HepG2 (cell line): ENCODE data around the gene TSEN54. TPM values are rescaled to one million over a fixed set of nuclear protein-coding genes. Genes with fewer than 3 reads are reported as not detected.

ENCODE experiments used
- CHD4 ChIP-seq: fragments of 200-600 bp; sonication (generic); IDR thresholded peaks from 2 replicates; pipeline ENCODE4 v1.7.0; 2017; ENCODE audit warnings: mild to moderate bottlenecking, low read length, borderline replicate concordance
- CTCF ChIP-seq: sonication (generic); formaldehyde crosslinking; IDR thresholded peaks from 2 replicates; pipeline ENCODE4 v1.5.0; 2020; ENCODE audit warnings: mild to moderate bottlenecking, missing genetic modification reagents, moderate library complexity
- HNF1A ChIP-seq, 2 experiments: sonication (generic) in 1 of 2; formaldehyde crosslinking in 1 of 2; IDR thresholded peaks; 2 replicates each; pipeline versions ENCODE4 v1.4.0 to v1.6.1; 2016 to 2020; ENCODE audit warnings: borderline replicate concordance in 1 of 2, low read depth in 1 of 2, mild to moderate bottlenecking in 1 of 2, missing genetic modification reagents in 1 of 2
- MAF1 ChIP-seq: sonication (generic); formaldehyde crosslinking; IDR thresholded peaks from 2 replicates; pipeline ENCODE4 v1.5.0; 2020; ENCODE audit warnings: missing genetic modification reagents, borderline replicate concordance
- NONO ChIP-seq, 2 experiments: fragments of 450-650 bp in 1 of 2; sonication (generic) in 1 of 2; formaldehyde crosslinking in 1 of 2; IDR thresholded peaks in 1 of 2; conservative IDR thresholded peaks in 1 of 2; 2 replicates each; pipeline versions ENCODE4 v1.6.1 to v1.8.0; 2017 to 2022; ENCODE audit warnings: mild to moderate bottlenecking in 1 of 2, missing genetic modification reagents in 1 of 2, moderate library complexity in 1 of 2
- NR2F1 ChIP-seq, 2 experiments: fragments of 450-650 bp in 1 of 2; formaldehyde crosslinking in 1 of 2; IDR thresholded peaks; 2 replicates each; pipeline versions ENCODE4 v1.5.0 to v1.6.1; 2016 to 2020; ENCODE audit warnings: mild to moderate bottlenecking in 1 of 2, missing compliant biosample characterization in 1 of 2, missing genetic modification reagents in 1 of 2, moderate library complexity in 1 of 2
- NR2F6 ChIP-seq, 2 experiments: IDR thresholded peaks; 2 replicates each; pipeline ENCODE4 v1.6.1; 2016; ENCODE audit warnings: antibody characterized with exemption in 1 of 2, mild to moderate bottlenecking in 1 of 2
- SIX1 ChIP-seq: sonication (generic); formaldehyde crosslinking; IDR thresholded peaks from 2 replicates; pipeline ENCODE4 v1.4.0; 2020; ENCODE audit warnings: missing genetic modification reagents, borderline replicate concordance
- XRCC5 ChIP-seq: fragments of 200-400 bp; formaldehyde crosslinking; optimal IDR thresholded peaks from 2 replicates; pipeline ENCODE3; 2017; ENCODE audit warnings: mild to moderate bottlenecking, low read length
- ZBTB4 ChIP-seq: sonication (generic); formaldehyde crosslinking; IDR thresholded peaks from 2 replicates; pipeline ENCODE4 v1.4.0; 2020; ENCODE audit warnings: missing genetic modification reagents, mild to moderate bottlenecking, borderline replicate concordance
- ZC3H4 ChIP-seq: sonication (generic); formaldehyde crosslinking; IDR thresholded peaks from 2 replicates; pipeline ENCODE4 v1.4.0; 2020; ENCODE audit warnings: missing genetic modification reagents, borderline replicate concordance
- ZKSCAN5 ChIP-seq: sonication (generic); formaldehyde crosslinking; IDR thresholded peaks from 2 replicates; pipeline ENCODE4 v1.5.1; 2020; ENCODE audit warnings: mild to moderate bottlenecking, missing genetic modification reagents
- ZNF274 ChIP-seq: sonication (generic); formaldehyde crosslinking; IDR thresholded peaks from 2 replicates; pipeline ENCODE4 v1.5.1; 2020; ENCODE audit warnings: mild to moderate bottlenecking, missing genetic modification reagents
- ZNF746 ChIP-seq: sonication (generic); formaldehyde crosslinking; IDR thresholded peaks from 2 replicates; pipeline ENCODE4 v1.8.0; 2022; ENCODE audit warnings: mild to moderate bottlenecking, missing genetic modification reagents
- ZNF766 ChIP-seq: sonication (generic); formaldehyde crosslinking; IDR thresholded peaks from 2 replicates; pipeline ENCODE4 v1.5.0; 2020; ENCODE audit warnings: missing genetic modification reagents, borderline replicate concordance
- polyA plus RNA-seq, 8 experiments: library from polyadenylated mRNA; depleted of rRNA in 3 of 8; stranded (reverse) in 7 of 8; unstranded in 1 of 8; fragments of >200 nt; fragmentation: Illumina TruSeq in 4 of 8; extraction: Trizol in 4 of 8; gene quantifications; 2 replicates each; pipeline versions ENCODE4 v1.2.1 to v1.2.3, GENCODE V29; 2011 to 2016; ENCODE audit warnings: low read depth in 4 of 8, missing spikeins in 1 of 8, mixed read lengths in 1 of 8; ENCODE audit not compliant: insufficient read depth in 1 of 8
- total RNA-seq, 5 experiments: library from RNA; depleted of rRNA; stranded (reverse); fragments of >200 nt; fragmentation: Illumina TruSeq; extraction: Trizol; gene quantifications; 2 replicates each; pipeline ENCODE4 v1.2.3, GENCODE V29; 2016; ENCODE audit warnings: low read depth in 1 of 5

Gene TSEN54
- total and polyA plus RNA-seq, 2 of the 13 experiments (the other 11 are each of a cell fraction or from before 2014, with no cell fraction given) = 62.9 to 63.3 TPM

DNA sequence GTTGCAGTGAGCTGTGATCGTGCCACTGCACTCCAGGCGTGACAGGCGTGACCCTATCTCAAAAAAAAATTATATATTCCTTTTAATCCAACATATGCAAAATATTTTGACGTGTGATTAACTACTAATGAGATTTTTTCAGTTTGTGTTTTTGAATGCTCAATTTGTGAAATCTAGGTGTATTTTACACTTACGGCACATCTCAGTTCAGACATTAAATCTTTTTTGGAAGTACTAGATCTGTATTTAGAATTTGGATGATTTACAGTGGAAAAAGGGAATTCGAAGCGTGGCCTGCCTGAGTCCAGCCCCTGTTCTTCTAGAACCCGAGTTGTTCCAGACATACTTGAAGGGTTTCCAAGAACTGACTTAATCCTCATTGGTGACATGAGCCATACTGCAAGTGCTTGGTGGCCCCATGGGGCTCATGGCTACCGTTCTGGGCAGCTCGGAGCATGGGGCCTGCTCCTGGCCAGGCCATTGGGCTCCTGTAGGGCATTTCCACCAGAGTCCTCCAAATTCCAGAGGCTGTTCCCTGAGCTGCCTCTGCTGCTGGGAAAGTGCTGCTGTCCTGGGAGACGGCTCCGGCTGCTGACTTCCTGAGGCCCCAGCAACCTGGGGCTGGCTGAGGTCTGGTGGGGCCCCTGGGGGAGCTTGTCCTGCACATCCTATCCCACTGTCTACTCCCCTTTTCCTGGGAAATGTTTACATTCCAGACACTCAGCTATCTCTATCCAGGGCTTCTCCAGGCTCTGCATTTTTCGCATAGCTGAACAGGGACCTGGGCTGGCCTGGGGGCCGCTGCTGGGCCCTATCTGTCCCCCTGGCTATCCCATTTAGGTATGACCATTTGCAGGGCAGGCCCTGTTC, 36.3 kb downstream of the TSEN54 start (continued):
- TF ChIP-seq ZNF766 (CRISPR knock-in tag) = 0 out of 2 replicates have a peak, but pooled peaks have one; percentile 40
- no peak for TF ChIP-seq NONO (IDR thresholded peaks at IDR 0.05)
- no peak for TF ChIP-seq NONO (CRISPR knock-in tag; conservative IDR thresholded peaks at IDR 0.05)
- no peak for TF ChIP-seq ZKSCAN5 (CRISPR knock-in tag)
- 0 out of 2 replicates have a peak, but pooled peaks have one; percentile 24 for TF ChIP-seq MAF1 (CRISPR knock-in tag)
- peak; percentile 33; the same call in 1 of the 2 replicates for TF ChIP-seq NR2F6 (IDR thresholded peaks at IDR 0.05)
- peak; percentile 59; the same call in 1 of the 2 replicates for TF ChIP-seq NR2F6 (CRISPR knock-in tag; IDR thresholded peaks at IDR 0.05)
- TF ChIP-seq XRCC5 = peak; percentile 88
- TF ChIP-seq HNF1A (IDR thresholded peaks at IDR 0.05; ENCODE audit: low read depth) = no peak
- TF ChIP-seq HNF1A (CRISPR knock-in tag; IDR thresholded peaks at IDR 0.05; ENCODE audit: borderline replicate concordance) = peak; percentile 79
- peak; percentile 39 for TF ChIP-seq CTCF (CRISPR knock-in tag)
- peak; percentile 62; the same call in 1 of the 2 replicates for TF ChIP-seq SIX1 (CRISPR knock-in tag)
- TF ChIP-seq ZNF274 (CRISPR knock-in tag) = peak; percentile 61; the same call in 1 of the 2 replicates
- TF ChIP-seq ZNF746 (CRISPR knock-in tag) = 0 out of 2 replicates have a peak, but pooled peaks have one; percentile 27
- no peak for TF ChIP-seq CHD4
- TF ChIP-seq NR2F1 (CRISPR knock-in tag; IDR thresholded peaks at IDR 0.05) = no peak
- TF ChIP-seq ZC3H4 (CRISPR knock-in tag) = no peak
- 0 out of 2 replicates have a peak, but pooled peaks have one; percentile 23 for TF ChIP-seq ZBTB4 (CRISPR knock-in tag)
